ENCODE data around the gene C22orf23. TPM values are rescaled to one million over a fixed set of nuclear protein-coding genes. Genes with fewer than 3 reads are reported as not detected.

C22orf23 gene
- total and polyA plus RNA-seq, 2 donors (not counting 1 experiment from before 2014, with no cell fraction given), result not detected

DNA sequence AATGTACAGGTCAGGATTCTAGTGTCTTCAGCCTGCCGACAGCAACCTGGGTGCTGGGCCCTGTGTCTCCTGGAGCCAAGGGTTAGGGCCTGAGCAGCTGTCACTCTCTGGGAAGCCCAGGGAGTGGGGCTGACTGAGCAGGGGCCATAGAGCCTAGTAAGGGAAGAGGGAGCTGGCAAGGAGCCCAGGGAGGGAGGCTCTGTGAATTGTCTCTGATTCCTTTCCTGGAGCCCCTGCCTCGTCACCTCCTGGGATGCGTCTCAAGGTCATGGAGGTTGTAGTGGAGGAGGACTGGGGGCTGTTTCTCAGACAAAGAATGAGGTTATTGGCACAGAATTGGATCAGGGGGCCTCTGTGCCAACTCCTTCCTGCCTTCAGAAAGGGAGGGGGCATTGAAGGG is 19.1 kb upstream of the C22orf23 start:
- no peaks in the 10 kb centered on the region for H3K4me1 ChIP-seq (ENCODE audit: control insufficient read depth in 2 of 2, insufficient read depth in 2 of 2, low read length in 2 of 2)
- H3K9me3 ChIP-seq (ENCODE audit: control extremely low read depth in 1 of 3, control insufficient read depth in 2 of 3, insufficient read depth in 1 of 3, low read length in 2 of 3), result no peaks in the 10 kb centered on the region
- H3K4me1 Mint-ChIP-seq, result no peaks in the 10 kb centered on the region
- ATAC-seq (ENCODE audit: low read depth) (no peak), DNase-seq (no peak)
- peaks cover 5 to 34% of the 10 kb centered on the region in 2 experiments for H3K36me3 ChIP-seq (replicated peaks in 1 of 2; ENCODE audit: control extremely low read depth in 1 of 2, control insufficient read depth in 1 of 2, extremely low read depth in 1 of 2, insufficient read depth in 2 of 2, low read length in 1 of 2)
- no peak overlapping the region for H3K4me3 ChIP-seq (ENCODE audit: control extremely low read depth in 1 of 5, extremely low read depth in 1 of 5, insufficient read depth in 1 of 5, low read depth in 2 of 5, low read length in 4 of 5)
- H2AFZ ChIP-seq (ENCODE audit: insufficient read depth, low read depth, low read length, poor library complexity, severe bottlenecking), result no peak overlapping the region
- intact Hi-C loops (cut with micrococcal nuclease), result no loop called here
- no peak overlapping the region for H3K27ac ChIP-seq (ENCODE audit: low read length in 2 of 2)
- WGBS (ENCODE audit: insufficient coverage), result 97% methylated on average over 3 of the region's 3 CpGs
- no peak overlapping the region for H3K4me3 Mint-ChIP-seq
- no peak overlapping the region for H3K4me2 ChIP-seq (replicated peaks; ENCODE audit: low read depth, low read length, poor library complexity, severe bottlenecking)
- POLR2A ChIA-PET, result no interaction called here
- no peaks in the 10 kb centered on the region for H3K9me3 Mint-ChIP-seq (ENCODE audit: insufficient read depth)
- H3K27me3 Mint-ChIP-seq, result no peaks in the 10 kb centered on the region
- no peak overlapping the region for H3K27ac Mint-ChIP-seq
- H4K20me1 ChIP-seq (ENCODE audit: control insufficient read depth, insufficient read depth, low read length, poor library complexity, severe bottlenecking), result peaks cover 9% of the 10 kb centered on the region
- no peak overlapping the region for H3K9ac ChIP-seq (ENCODE audit: low read length)
- TF ChIP-seq, protein P1, sequence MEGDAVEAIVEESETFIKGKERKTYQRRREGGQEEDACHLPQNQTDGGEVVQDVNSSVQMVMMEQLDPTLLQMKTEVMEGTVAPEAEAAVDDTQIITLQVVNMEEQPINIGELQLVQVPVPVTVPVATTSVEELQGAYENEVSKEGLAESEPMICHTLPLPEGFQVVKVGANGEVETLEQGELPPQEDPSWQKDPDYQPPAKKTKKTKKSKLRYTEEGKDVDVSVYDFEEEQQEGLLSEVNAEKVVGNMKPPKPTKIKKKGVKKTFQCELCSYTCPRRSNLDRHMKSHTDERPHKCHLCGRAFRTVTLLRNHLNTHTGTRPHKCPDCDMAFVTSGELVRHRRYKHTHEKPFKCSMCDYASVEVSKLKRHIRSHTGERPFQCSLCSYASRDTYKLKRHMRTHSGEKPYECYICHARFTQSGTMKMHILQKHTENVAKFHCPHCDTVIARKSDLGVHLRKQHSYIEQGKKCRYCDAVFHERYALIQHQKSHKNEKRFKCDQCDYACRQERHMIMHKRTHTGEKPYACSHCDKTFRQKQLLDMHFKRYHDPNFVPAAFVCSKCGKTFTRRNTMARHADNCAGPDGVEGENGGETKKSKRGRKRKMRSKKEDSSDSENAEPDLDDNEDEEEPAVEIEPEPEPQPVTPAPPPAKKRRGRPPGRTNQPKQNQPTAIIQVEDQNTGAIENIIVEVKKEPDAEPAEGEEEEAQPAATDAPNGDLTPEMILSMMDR (IDR thresholded peaks at IDR 0.05), result no peak
- TF ChIP-seq EZH2 (IDR thresholded peaks at IDR 0.05; ENCODE audit: borderline replicate concordance, insufficient read depth, low read depth, low read length, poor library complexity, severe bottlenecking), result no peak
- CTCF ChIA-PET, result interaction anchor here (1.0 kb wide), 1 partner anchor 329 kb away, joined by 3 read pairs; no protein-coding TSS in a partner anchor
- no peaks in the 10 kb centered on the region for H3K27me3 ChIP-seq (replicated peaks in 1 of 4; ENCODE audit: control extremely low read depth in 1 of 4, control insufficient read depth in 3 of 4, insufficient read depth in 4 of 4, low read length in 3 of 4)
- peaks cover 3% of the 10 kb centered on the region for H3K79me2 ChIP-seq (ENCODE audit: control insufficient read depth, insufficient read depth, low read length)

GRCh38 chr22:37971475-37972434 is 18.4 kb upstream of the C22orf23 start:
- Histone ChIP-seq H3K36me3 (replicated peaks in 1 of 2; ENCODE audit: control extremely low read depth in 1 of 2, control insufficient read depth in 1 of 2, extremely low read depth in 1 of 2, insufficient read depth in 2 of 2, low read length in 1 of 2) (peaks cover 5 to 42% of the 10 kb centered on the region in 2 experiments), H3K9ac (ENCODE audit: low read length) (no peak overlapping the region), H3K27me3 (replicated peaks in 1 of 4; ENCODE audit: control extremely low read depth in 1 of 4, control insufficient read depth in 3 of 4, insufficient read depth in 4 of 4, low read length in 3 of 4) (no peaks in the 10 kb centered on the region), H3K4me3 (ENCODE audit: control extremely low read depth in 1 of 5, extremely low read depth in 1 of 5, insufficient read depth in 1 of 5, low read depth in 2 of 5, low read length in 4 of 5) (no peak overlapping the region), H4K20me1 (ENCODE audit: control insufficient read depth, insufficient read depth, low read length, poor library complexity, severe bottlenecking) (peaks cover 9% of the 10 kb centered on the region), H3K4me1 (ENCODE audit: control insufficient read depth in 2 of 2, insufficient read depth in 2 of 2, low read length in 2 of 2) (no peaks in the 10 kb centered on the region), H3K79me2 (ENCODE audit: control insufficient read depth, insufficient read depth, low read length) (peaks cover 7% of the 10 kb centered on the region), H3K27ac (ENCODE audit: low read length in 2 of 2) (no peak overlapping the region), H3K4me2 (replicated peaks; ENCODE audit: low read depth, low read length, poor library complexity, severe bottlenecking) (no peak overlapping the region), H2AFZ (ENCODE audit: insufficient read depth, low read depth, low read length, poor library complexity, severe bottlenecking) (no peak overlapping the region), H3K9me3 (ENCODE audit: control extremely low read depth in 1 of 3, control insufficient read depth in 2 of 3, insufficient read depth in 1 of 3, low read length in 2 of 3) (no peaks in the 10 kb centered on the region)
- intact Hi-C loops (cut with micrococcal nuclease), result no loop called here
- POLR2A ChIA-PET, result no interaction called here
- CTCF ChIA-PET, result interaction anchor here (1.0 kb wide), 2 partner anchors 154 to 328 kb away, joined by 3 to 5 read pairs; no protein-coding TSS in a partner anchor
- no peaks in the 10 kb centered on the region for H3K9me3 Mint-ChIP-seq (ENCODE audit: insufficient read depth)
- no peaks in the 10 kb centered on the region for H3K27me3 Mint-ChIP-seq
- no peak for TF ChIP-seq EZH2 (IDR thresholded peaks at IDR 0.05; ENCODE audit: borderline replicate concordance, insufficient read depth, low read depth, low read length, poor library complexity, severe bottlenecking)
- TF ChIP-seq, protein P1 (IDR thresholded peaks at IDR 0.05), result no peak
- no peak overlapping the region for H3K4me3 Mint-ChIP-seq
- H3K27ac Mint-ChIP-seq, result no peak overlapping the region
- WGBS (ENCODE audit: insufficient coverage), result 91% methylated on average over 5 of the region's 7 CpGs
- DNase-seq (no peak), ATAC-seq (ENCODE audit: low read depth) (no peak)
- no peaks in the 10 kb centered on the region for H3K4me1 Mint-ChIP-seq

All from B cell (primary cell).